Islet precursor cell (in vitro differentiated cells): ENCODE results near the gene C2orf80.
"Not testable (repeated sequence)": the region's sequence is repeated elsewhere in the genome, so short reads cannot be mapped to it uniquely, and the experiment has no call there.

Source experiments
- DNase-seq: peaks from one replicate; pipeline ENCODE4 v3.0.0-alpha.2; 2018

The C2orf80 gene

DNA sequence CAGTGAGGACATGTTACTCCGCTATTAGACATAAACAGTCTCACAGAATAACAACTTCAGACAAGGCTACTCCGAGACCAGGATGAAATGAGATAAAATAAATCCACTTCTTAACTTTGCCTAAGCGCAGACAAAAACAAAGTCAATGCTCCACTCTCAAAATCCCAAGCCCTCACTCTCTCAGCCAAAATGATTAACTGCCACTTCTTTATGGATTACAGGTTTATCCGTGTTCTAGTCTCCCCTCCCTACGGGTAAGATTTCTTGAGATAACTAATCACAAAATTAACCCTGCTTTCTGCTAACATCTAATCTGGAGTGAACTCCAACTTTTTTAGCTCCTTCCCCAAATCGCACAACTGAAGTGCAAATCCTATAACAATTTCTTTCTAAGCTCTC, 59.1 kb downstream of the C2orf80 start:
- DNase-seq = no peak

DNA sequence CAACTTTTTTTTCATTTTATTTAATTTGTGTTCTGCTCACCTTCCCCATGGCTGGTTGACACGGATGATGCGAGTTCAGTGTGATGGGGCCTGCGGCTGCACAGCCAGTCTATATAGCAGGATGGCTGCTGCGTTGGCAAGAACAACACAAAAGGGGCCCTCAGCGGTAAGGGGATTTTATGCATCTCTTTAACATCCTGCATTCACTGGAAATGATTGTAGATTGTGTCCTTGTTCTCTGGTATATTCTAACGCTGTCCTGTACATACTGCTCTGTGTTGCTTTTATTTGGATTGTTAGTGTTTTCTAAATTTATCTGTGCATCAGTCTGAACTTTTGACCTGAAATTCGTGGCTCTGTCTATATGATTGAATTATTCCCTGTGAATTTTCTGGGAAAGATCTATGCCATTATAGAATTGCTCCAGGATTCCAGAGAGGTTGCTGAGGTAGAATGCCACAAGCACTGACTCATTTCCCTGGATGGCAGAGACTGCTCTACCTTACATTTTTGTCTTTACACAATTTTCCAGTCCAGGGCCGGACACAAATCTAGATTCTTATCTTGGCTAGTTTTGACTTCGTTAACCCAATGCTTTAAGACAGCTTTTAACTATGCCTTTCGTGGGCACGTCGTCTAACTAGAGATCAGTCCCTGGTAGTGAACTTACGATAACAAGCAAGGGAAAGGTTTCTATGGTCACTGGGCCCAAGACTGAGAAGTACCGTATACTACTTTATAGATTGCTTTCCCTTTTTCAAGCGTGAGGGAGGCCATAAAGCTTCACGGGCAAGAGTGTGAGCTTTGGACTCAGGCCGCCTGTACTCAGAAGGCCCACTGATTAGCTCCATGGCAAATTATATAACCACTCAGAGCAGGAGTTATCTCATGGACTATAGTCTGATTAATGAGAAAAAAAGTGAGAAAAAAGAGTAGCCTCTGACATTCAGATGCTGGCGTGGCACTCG, 59.8 kb downstream of the C2orf80 start, which contains the start of gene CRYGC:
Gene CRYGC (minus strand): TSS at position 85 of the 968 bp plus-strand sequence. CDS start 36 bp downstream, at position 49.
- DNase-seq = peak; percentile 72

DNA sequence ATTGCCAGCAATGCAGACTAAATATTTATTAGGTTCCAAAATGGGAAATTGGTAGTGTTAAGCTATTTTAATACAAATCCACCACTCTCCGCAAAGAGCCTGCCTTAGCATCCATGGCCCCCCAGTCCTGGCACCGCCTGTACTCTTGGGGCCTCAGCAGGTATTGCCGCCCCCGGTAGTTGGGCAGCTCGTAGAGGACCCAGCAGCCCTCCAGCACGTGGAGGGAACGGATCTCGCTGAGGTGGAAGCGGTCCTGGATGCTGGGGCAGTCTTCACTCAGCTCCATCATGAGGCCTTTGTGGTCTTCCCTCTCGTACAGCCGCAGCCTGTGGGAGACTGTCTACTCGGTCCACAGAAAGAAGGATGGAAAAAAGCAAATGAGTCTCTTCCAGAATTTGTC, 61.7 kb downstream of the C2orf80 start:
- no peak for DNase-seq

DNA sequence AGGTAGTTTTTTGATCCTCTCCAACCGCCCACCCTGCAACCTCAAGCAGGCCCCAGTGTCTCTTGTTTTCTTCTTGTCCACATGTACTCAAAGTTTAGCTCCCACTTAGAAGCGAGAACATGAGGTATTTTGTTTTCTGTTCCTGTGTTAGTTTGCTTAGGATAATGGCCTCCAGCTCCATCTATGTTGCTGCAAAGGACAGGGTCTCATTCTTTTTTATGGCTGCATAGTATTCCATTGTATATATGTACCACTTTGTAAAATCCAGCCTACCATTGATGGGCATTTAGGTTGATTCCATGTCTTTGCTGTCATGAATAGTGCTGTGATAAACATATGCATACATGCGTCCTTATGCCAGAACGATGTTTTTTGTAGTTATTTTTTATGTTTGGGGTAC, 62.7 kb downstream of the C2orf80 start:
- DNase-seq = no peak

DNA sequence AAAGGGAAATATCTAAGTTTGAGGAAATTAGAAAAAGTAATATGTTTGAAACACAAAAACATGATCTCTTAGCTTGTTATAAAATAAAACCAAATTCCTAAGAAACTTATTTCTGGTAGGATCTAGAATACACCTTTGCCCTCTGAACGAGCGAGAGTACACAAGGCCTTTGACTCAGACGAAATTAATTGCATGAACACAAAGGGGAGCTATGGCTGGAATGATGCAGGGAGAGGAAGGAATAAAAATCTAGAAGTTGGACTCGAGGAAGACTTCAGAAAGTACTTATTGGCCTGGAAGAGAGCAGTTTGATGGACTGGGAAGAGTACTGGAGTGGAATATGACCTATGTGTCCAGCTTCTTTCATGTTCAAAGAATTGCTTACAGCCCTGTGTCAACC, 64.6 kb downstream of the C2orf80 start:
- no peak for DNase-seq

DNA sequence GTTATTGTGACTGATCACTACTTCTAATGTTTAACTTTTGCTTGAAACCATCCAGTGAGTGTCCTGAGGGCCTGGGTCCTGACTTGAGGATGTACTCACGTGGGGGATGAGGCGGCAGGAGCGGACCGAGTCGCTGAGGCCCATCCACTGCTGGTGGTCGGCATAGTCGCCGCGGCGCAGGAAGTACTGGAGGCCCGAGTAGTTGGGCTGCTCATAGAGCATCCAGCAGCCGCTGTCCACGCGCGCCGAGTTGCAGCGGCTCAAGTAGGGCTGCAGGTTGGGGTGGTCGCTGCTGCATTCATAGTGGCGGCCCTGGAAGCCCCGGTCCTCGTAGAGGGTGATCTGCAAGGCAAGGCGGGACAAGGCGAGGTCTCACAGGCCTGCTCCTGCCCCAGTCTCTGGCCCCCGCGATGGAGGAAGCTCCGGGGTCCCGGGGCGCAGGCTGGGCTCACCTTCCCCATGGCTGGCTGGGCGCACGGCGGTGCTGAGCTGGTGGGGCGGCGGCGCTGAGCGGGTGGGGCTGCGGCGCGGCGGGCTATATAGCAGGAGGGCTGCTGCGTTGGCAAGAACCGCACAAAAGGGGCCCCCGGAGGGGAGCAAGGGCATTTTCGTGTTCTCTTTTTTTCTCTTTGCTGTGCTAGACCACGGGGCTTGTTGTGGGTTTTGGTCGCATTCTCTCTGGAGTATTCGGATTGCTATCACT, 65.7 kb downstream of the C2orf80 start, which contains the start of gene CRYGD:
Gene CRYGD (minus strand): TSS at position 512 of the 703 bp plus-strand sequence. CDS start 51 bp downstream, at position 461.
- DNase-seq = peak; percentile 62

DNA sequence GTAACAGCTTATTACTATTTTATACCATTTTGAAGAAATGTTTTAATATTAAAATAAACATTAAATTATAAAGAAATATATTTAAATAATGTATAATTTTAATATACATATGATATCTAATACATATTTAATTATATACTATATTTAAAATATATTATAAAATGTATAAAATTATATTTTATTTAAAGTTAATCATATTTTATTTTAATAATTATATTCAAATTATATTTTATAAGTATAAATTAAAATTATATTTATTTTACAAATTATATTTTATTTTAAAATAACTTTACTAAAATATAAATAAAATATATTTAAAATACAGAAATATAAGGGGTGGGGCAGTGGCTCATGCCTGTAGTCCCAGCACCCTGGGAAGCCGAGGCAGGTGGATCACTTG, 67.6 kb downstream of the C2orf80 start:
- DNase-seq = no peak

DNA sequence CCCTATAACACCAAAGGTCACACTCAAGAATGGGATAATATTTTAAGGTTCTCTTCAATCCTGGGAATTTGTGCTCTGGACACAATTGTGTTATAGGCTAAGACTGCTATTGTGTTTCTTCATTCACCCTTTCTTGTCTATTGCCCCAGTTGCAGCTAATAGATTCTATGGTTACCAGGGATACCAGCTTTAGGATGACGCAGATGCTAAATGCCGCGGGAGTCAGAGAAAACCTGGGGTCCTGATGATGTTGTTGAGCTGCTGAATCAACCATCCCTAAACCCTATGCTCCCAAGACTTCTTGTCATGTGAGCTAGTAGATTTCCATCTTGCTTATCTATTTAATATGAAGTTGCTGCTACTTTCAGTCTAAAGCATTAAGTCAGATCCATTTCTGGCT, 70.9 kb downstream of the C2orf80 start:
- DNase-seq = no peak

DNA sequence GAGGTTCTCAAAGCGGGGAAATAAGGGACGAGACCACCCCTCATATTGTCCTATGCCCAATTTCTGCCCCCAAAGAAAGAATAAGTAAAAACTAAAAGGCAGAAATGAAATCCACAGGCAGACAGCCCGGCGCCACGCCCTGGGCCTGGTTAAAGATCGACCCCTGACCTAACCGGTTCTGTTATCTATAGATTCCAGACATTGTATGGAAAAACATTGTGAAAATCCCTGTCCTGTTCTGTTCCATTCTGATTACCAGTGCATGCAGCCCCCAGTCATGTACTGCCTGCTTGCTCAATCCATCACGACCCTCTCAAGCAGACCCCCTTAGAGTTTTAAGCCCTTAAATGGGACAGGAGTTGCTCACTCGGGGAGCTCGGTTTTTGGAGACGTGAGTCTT, 72.4 kb downstream of the C2orf80 start:
- DNase-seq = not testable (repeated sequence)
